A549 (cell line): ENCODE measurements around the gene OR10H3.

Experiments used
- CBX2 ChIP-seq: fragments of 200-600 bp; sonication (generic); IDR thresholded peaks from 2 replicates; pipeline ENCODE4 v1.6.1; 2016; ENCODE audit warnings: low read depth, mild to moderate bottlenecking, borderline replicate concordance
- CHD2 ChIP-seq: fragments of 150-350 bp; IDR thresholded peaks from 2 replicates; pipeline ENCODE4 v1.6.1; 2014; ENCODE audit warnings: low read length; ENCODE audit not compliant: partially characterized antibody
- EP300 ChIP-seq, 2 experiments: fragments of >200 bp; sonication (Bioruptor Twin); formaldehyde crosslinking; IDR thresholded peaks; 2 replicates in 1 of 2; 3 replicates in 1 of 2; pipeline ENCODE4 v1.6.1; 2016 to 2017
- GATA3 ChIP-seq: IDR thresholded peaks from 2 replicates; pipeline ENCODE4 v1.6.1; 2012; ENCODE audit warnings: borderline replicate concordance
- JUN ChIP-seq, 2 experiments: fragments of >200 bp; sonication (Bioruptor Twin); formaldehyde crosslinking; IDR thresholded peaks; 2 replicates in 1 of 2; 3 replicates in 1 of 2; pipeline ENCODE4 v1.6.1; 2016 to 2017
- KDM5A ChIP-seq: fragments of 200-600 bp; sonication (generic); IDR thresholded peaks from 2 replicates; pipeline ENCODE4 v1.6.1; 2016; ENCODE audit warnings: antibody characterized with exemption, mild to moderate bottlenecking
- MAZ ChIP-seq: fragments of 150-350 bp; IDR thresholded peaks from 2 replicates; pipeline ENCODE4 v1.6.1; 2014; ENCODE audit warnings: antibody characterized with exemption, low read depth, low read length, borderline replicate concordance
- NFE2L2 ChIP-seq: fragments of 150-350 bp; conservative IDR thresholded peaks from 2 replicates; pipeline ENCODE4 v1.6.1; 2014; ENCODE audit warnings: low read length
- POLR2A ChIP-seq: IDR thresholded peaks from 2 replicates; pipeline ENCODE4 v1.6.1; 2012; ENCODE audit warnings: mild to moderate bottlenecking, low read length
- RNF2 ChIP-seq: fragments of 200-600 bp; sonication (generic); IDR thresholded peaks from 2 replicates; pipeline ENCODE4 v1.6.1; 2016; ENCODE audit warnings: low read depth, mild to moderate bottlenecking, antibody characterized with exemption, moderate library complexity, borderline replicate concordance
- SMC3 ChIP-seq: fragments of >200 bp; sonication (Bioruptor Twin); formaldehyde crosslinking; IDR thresholded peaks from 3 replicates; pipeline ENCODE4 v1.6.1; 2018; ENCODE audit warnings: inconsistent platforms
- TF ChIP-seq, protein P1 (sequence below): fragments of >200 bp; sonication (Bioruptor Twin); formaldehyde crosslinking; IDR thresholded peaks from 3 replicates; pipeline ENCODE4 v1.5.1; 2016
- TF ChIP-seq, protein P2 (sequence below): fragments of 150-350 bp; IDR thresholded peaks from 2 replicates; pipeline ENCODE4 v1.6.1; 2014; ENCODE audit warnings: low read depth, mild to moderate bottlenecking, low read length
- TF ChIP-seq, protein P3 (sequence below): IDR thresholded peaks from 2 replicates; pipeline ENCODE4 v1.6.1; 2012

DNA sequence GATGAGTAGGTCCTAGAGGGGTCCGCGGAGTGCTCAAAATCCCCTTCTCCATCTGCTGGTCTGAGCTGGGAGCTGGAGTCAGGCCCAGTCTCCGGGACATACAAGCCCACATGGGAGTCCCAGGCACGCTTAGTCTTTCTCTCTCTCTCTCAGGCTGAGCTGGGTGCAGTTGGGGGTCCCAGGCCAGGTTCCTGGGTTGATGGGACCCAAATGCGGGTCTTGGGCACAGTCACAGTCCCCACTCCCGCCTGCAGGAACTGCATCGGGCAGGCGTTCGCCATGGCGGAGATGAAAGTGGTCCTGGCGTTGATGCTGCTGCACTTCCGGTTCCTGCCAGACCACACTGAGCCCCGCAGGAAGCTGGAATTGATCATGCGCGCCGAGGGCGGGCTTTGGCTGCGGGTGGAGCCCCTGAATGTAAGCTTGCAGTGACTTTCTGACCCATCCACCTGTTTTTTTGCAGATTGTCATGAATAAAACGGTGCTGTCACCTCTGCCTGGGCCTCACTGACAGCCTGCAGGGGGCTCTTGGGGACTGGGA, 41.1 kb upstream of the OR10H3 start:
- TF ChIP-seq, protein P1, sequence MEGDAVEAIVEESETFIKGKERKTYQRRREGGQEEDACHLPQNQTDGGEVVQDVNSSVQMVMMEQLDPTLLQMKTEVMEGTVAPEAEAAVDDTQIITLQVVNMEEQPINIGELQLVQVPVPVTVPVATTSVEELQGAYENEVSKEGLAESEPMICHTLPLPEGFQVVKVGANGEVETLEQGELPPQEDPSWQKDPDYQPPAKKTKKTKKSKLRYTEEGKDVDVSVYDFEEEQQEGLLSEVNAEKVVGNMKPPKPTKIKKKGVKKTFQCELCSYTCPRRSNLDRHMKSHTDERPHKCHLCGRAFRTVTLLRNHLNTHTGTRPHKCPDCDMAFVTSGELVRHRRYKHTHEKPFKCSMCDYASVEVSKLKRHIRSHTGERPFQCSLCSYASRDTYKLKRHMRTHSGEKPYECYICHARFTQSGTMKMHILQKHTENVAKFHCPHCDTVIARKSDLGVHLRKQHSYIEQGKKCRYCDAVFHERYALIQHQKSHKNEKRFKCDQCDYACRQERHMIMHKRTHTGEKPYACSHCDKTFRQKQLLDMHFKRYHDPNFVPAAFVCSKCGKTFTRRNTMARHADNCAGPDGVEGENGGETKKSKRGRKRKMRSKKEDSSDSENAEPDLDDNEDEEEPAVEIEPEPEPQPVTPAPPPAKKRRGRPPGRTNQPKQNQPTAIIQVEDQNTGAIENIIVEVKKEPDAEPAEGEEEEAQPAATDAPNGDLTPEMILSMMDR: no peak
- TF ChIP-seq GATA3 (no peak), MAZ (no peak), JUN (IDR thresholded peaks at IDR 0.05) (no peak), POLR2A (no peak), CHD2 (no peak), RNF2 (no peak), CBX2 (no peak), EP300 (IDR thresholded peaks at IDR 0.05) (no peak), NFE2L2 (no peak), KDM5A (no peak), SMC3 (no peak)
- TF ChIP-seq, protein P2, sequence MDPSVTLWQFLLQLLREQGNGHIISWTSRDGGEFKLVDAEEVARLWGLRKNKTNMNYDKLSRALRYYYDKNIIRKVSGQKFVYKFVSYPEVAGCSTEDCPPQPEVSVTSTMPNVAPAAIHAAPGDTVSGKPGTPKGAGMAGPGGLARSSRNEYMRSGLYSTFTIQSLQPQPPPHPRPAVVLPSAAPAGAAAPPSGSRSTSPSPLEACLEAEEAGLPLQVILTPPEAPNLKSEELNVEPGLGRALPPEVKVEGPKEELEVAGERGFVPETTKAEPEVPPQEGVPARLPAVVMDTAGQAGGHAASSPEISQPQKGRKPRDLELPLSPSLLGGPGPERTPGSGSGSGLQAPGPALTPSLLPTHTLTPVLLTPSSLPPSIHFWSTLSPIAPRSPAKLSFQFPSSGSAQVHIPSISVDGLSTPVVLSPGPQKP: no peak
- TF ChIP-seq, protein P3, sequence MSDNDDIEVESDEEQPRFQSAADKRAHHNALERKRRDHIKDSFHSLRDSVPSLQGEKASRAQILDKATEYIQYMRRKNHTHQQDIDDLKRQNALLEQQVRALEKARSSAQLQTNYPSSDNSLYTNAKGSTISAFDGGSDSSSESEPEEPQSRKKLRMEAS: no peak
